ENCODE results near the gene PLIN4. TPM values are rescaled to one million over a fixed set of nuclear protein-coding genes. Genes with fewer than 3 reads are reported as not detected.
A peak's percentile ranks its signal among the peaks of the same experiment; 100 is the strongest.

Gene PLIN4
- total RNA-seq, 1 donor: under 0.01 TPM

- Histone ChIP-seq H3K27me3 (ENCODE audit: insufficient read depth, low read length) (no peaks in the 10 kb centered on the region), H3K4me1 (ENCODE audit: insufficient read depth, low read length) (no peaks in the 10 kb centered on the region), H3K79me2 (ENCODE audit: insufficient read depth, low read length) (no peaks in the 10 kb centered on the region), H3K9me3 (ENCODE audit: low read depth, low read length) (no peaks in the 10 kb centered on the region), H4K20me1 (ENCODE audit: insufficient read depth, low read length) (no peaks in the 10 kb centered on the region), H3K36me3 (ENCODE audit: insufficient read depth, low read length) (no peaks in the 10 kb centered on the region), H2AFZ (ENCODE audit: low read length) (no peak overlapping the region), H3K4me2 (ENCODE audit: insufficient read depth, low read length) (no peak overlapping the region), H3K4me3 (ENCODE audit: insufficient read depth, low read length) (no peak overlapping the region), H3K27ac (ENCODE audit: low read depth, low read length) (no peak overlapping the region)
- DNase-seq (ENCODE audit: insufficient read length, low spot score, missing footprints): peak; percentile 87
- TF ChIP-seq, protein P1, sequence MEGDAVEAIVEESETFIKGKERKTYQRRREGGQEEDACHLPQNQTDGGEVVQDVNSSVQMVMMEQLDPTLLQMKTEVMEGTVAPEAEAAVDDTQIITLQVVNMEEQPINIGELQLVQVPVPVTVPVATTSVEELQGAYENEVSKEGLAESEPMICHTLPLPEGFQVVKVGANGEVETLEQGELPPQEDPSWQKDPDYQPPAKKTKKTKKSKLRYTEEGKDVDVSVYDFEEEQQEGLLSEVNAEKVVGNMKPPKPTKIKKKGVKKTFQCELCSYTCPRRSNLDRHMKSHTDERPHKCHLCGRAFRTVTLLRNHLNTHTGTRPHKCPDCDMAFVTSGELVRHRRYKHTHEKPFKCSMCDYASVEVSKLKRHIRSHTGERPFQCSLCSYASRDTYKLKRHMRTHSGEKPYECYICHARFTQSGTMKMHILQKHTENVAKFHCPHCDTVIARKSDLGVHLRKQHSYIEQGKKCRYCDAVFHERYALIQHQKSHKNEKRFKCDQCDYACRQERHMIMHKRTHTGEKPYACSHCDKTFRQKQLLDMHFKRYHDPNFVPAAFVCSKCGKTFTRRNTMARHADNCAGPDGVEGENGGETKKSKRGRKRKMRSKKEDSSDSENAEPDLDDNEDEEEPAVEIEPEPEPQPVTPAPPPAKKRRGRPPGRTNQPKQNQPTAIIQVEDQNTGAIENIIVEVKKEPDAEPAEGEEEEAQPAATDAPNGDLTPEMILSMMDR (IDR thresholded peaks at IDR 0.05; ENCODE audit: extremely low read depth, low read depth, low read length): no peak
Observed at GRCh38 chr19:4556597-4557127, 38.4 kb upstream of the PLIN4 start.

GRCh38 chr19:4555657-4556561 is 37.6 kb upstream of the PLIN4 start:
- Histone ChIP-seq H3K9me3 (ENCODE audit: low read depth, low read length) (no peaks in the 10 kb centered on the region), H3K4me2 (ENCODE audit: insufficient read depth, low read length) (no peak overlapping the region), H3K4me1 (ENCODE audit: insufficient read depth, low read length) (no peaks in the 10 kb centered on the region), H3K36me3 (ENCODE audit: insufficient read depth, low read length) (no peaks in the 10 kb centered on the region), H3K4me3 (ENCODE audit: insufficient read depth, low read length) (no peak overlapping the region), H3K27ac (ENCODE audit: low read depth, low read length) (no peak overlapping the region), H2AFZ (ENCODE audit: low read length) (no peak overlapping the region), H4K20me1 (ENCODE audit: insufficient read depth, low read length) (no peaks in the 10 kb centered on the region), H3K27me3 (ENCODE audit: insufficient read depth, low read length) (no peaks in the 10 kb centered on the region), H3K79me2 (ENCODE audit: insufficient read depth, low read length) (no peaks in the 10 kb centered on the region)
- TF ChIP-seq, protein P1 (IDR thresholded peaks at IDR 0.05; ENCODE audit: extremely low read depth, low read depth, low read length): no peak
- DNase-seq (ENCODE audit: insufficient read length, low spot score, missing footprints): peak; percentile 90

DNA sequence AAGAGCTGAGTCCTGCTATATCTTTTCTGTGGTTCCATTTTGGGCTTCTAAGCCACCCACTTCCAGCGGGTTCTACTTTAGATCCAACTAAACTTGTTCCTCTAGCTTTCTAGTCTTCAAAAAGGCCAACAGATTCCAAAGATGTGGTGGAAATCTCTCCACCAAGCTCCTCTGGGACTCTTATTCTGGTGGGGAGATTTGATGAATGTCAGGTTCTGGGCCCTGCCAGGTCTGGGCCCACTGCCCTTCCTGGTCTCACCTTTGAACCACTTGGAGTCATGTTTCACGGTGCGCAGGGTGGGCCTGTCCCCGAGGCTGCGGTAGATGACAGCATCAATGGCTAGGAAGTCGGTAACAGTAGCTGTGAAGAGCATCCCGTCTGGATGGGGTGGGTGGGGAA is 36.4 kb upstream of the PLIN4 start:
- Histone ChIP-seq H3K4me1 (ENCODE audit: insufficient read depth, low read length) (no peaks in the 10 kb centered on the region), H2AFZ (ENCODE audit: low read length) (no peak overlapping the region), H3K27ac (ENCODE audit: low read depth, low read length) (no peak overlapping the region), H3K36me3 (ENCODE audit: insufficient read depth, low read length) (no peaks in the 10 kb centered on the region), H3K4me2 (ENCODE audit: insufficient read depth, low read length) (no peak overlapping the region), H3K79me2 (ENCODE audit: insufficient read depth, low read length) (no peaks in the 10 kb centered on the region), H3K9me3 (ENCODE audit: low read depth, low read length) (no peaks in the 10 kb centered on the region), H3K4me3 (ENCODE audit: insufficient read depth, low read length) (no peak overlapping the region), H4K20me1 (ENCODE audit: insufficient read depth, low read length) (no peaks in the 10 kb centered on the region), H3K27me3 (ENCODE audit: insufficient read depth, low read length) (no peaks in the 10 kb centered on the region)
- TF ChIP-seq, protein P1 (IDR thresholded peaks at IDR 0.05; ENCODE audit: extremely low read depth, low read depth, low read length): no peak
- no peak for DNase-seq (ENCODE audit: insufficient read length, low spot score, missing footprints)

DNA sequence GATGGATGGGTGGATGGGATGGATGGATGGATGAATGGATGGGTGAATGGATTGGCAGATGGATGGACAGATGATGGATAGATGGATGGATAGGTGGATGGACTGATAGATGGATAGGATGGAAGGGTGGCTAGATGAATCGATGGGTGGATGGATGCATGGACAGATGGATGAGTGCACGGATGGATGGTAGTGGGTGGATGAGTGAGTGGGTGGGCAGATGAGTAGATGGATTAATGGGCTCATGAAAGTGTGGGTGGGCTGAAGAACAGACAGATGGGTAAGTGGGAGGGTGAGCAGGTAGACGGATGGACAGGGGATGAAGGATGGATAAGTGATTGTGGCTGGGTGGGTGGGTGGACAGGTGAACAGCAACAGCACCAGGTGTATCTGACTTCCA is 35.5 kb upstream of the PLIN4 start:
- no peaks in the 10 kb centered on the region for H3K27me3 ChIP-seq (ENCODE audit: insufficient read depth, low read length)
- H3K27ac ChIP-seq (ENCODE audit: low read depth, low read length): no peak overlapping the region
- no peaks in the 10 kb centered on the region for H4K20me1 ChIP-seq (ENCODE audit: insufficient read depth, low read length)
- no peaks in the 10 kb centered on the region for H3K79me2 ChIP-seq (ENCODE audit: insufficient read depth, low read length)
- no peak for DNase-seq (ENCODE audit: insufficient read length, low spot score, missing footprints)
- H3K36me3 ChIP-seq (ENCODE audit: insufficient read depth, low read length): no peaks in the 10 kb centered on the region
- no peak overlapping the region for H2AFZ ChIP-seq (ENCODE audit: low read length)
- TF ChIP-seq, protein P1 (IDR thresholded peaks at IDR 0.05; ENCODE audit: extremely low read depth, low read depth, low read length): no peak
- no peak overlapping the region for H3K4me3 ChIP-seq (ENCODE audit: insufficient read depth, low read length)
- no peak overlapping the region for H3K4me2 ChIP-seq (ENCODE audit: insufficient read depth, low read length)
- no peaks in the 10 kb centered on the region for H3K9me3 ChIP-seq (ENCODE audit: low read depth, low read length)
- no peaks in the 10 kb centered on the region for H3K4me1 ChIP-seq (ENCODE audit: insufficient read depth, low read length)

Measured in osteoblast (primary cell).